Femur (tissue), 1 donor: ENCODE results near the gene TIGD7.
A peak's percentile ranks its signal among the peaks of the same experiment; 100 is the strongest.
"Not testable (repeated sequence)": the region's sequence is repeated elsewhere in the genome, so short reads cannot be mapped to it uniquely, and the experiment has no call there.

Source experiments
- DNase-seq: peaks from one replicate; pipeline ENCODE4 v3.0.0-alpha.2; 2017

TIGD7 gene

DNA sequence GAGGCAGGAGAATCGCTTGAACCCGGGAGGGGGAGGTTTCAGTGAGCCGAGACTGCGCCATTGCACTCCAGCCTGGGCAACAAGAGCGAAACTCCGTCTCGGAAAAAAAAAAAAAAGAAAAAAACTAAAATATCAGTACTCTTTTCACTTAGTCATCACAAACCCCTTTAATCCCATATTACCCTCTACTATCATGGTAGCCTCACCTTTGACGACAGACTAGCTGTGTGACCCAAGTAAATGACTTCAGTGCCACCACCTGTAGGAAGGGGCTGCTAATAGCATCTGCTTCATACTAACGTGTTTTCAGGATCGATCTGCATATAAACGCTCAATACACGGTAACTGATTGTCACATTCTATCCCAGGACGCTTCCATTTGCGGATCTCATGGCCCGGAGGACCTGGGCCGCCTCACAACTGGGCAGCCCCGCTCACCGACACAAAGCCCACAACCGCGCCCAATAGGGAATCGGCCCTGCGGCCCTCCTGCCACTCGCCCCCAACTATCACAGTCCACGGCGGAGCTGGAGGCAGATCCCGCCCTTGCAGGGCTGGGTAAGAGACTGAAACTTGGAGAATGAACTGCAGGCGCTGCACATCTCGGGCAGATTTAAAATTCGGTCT is 23.0 kb downstream of the TIGD7 start:
- DNase-seq: no peak

DNA sequence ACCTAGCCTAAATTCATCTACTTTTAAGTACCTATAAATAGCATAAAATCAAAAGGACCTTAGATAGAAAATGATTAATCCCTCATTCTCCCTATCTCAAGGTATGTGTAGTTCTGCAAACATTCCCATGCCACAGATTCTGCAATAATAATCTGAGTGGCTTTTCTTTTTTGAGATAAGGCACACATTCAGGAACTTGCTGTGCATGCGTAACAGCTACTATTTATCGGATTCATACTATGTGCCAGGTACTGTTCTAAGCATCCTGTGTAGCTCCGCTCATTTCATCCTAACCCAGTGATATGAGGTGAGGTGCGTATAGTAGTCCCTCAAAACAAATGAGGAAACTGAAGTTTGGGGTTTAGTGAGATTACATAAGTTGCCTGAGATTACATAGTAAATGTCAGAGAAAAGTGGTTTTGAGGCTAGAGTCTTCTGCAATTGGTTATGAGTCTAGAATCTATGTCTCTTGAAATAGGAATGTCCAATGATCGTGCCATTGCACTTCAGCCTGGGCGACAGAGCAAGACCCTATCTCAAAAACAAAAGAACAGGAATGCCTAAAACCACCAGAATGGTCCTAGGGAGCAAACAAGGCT is 23.9 kb downstream of the TIGD7 start:
- no peak for DNase-seq

DNA sequence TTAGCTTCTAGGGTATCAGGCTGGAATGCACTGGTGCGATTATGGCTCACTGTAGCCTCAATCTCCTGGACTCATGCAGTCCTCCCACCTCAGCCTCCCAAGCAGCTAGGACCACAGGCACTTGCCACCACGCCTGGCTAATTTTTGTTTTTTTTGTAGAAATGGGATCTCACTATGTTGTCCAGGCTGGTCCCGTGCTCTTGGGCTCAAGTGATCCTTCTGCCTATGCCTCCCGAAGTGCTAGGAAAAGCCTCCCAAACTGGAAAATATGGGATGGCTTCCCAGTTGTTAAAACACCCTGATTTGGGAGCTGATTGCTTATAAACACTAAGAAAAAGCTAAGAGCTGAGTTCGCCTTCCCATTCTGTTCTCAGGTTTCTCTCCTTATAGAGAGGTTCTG is 28.6 kb downstream of the TIGD7 start:
- DNase-seq: no peak

DNA sequence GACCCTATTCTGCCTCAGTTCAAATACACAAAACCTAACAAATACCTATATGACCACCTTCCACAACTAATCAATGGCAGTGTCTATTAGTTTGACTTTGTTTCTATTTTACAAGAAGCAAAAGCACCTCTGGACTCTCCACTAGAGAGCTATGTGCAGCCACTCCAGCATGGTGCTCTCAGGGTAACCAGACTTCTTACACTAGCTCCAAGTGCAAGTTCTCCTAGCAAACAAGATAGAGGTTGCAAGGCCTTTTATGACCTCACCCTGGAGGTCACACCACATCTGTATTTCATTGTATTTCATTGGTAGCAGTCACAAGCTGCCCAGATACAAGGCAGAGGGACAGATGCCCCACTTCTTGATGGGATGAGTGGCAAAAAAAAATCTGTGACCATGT is 30.3 kb downstream of the TIGD7 start:
- no peak for DNase-seq

DNA sequence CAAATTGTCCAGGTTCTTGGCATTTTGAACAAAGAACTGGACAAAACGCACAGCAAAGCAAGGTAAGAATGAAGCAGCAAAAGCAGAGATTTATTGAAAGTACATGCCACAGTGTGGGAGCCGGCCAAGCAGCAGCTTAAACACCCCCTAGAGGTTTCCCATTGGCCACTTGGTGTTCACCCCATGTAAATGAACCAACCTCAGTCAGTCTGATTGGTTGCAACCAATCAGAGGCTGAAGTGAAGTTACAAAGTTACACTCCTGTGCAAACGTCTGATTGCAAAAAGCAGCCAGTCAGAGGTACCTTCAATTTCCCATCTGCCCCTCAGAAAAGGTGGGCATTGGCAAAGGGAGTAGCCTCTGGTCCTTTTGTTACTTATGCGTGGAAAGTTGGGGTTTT is 30.7 kb downstream of the TIGD7 start:
- DNase-seq: no peak

DNA sequence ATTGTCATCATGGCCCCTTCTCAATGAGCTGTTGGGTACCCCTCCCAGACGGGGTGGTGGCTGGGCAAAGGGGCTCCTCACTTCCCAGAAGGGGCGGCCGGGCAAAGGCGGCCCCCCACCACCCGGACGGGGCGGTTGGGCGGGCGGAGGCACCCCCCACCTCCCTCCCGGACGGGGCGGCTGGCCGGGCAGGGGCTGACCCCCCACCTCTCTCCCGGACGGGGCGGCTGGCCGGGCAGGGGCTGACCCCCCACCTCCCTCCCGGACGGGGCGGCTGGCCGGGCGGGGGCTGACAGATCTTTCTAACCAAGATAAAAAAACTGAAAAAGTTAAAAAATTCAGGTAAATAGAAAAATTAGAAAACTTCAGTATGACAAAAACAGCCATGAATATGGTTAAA is 33.9 kb downstream of the TIGD7 start:
- DNase-seq: not testable (repeated sequence)

DNA sequence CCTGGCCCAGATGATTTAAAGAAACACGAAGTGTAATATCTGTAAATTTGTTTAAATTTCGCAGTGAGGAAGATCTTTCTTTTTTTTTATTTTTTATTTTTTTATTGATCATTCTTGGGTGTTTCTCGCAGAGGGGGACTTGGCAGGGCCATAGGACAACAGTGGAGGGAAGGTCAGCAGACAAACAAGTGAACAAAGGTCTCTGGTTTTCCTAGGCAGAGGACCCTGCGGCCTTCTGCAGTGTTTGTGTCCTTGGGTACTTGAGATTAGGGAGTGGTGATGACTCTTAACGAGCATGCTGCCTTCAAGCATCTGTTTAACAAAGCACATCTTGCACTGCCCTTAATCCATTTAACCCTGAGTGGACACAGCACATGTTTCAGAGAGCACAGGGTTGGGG is 34.5 kb downstream of the TIGD7 start:
- DNase-seq: not testable (repeated sequence)

DNA sequence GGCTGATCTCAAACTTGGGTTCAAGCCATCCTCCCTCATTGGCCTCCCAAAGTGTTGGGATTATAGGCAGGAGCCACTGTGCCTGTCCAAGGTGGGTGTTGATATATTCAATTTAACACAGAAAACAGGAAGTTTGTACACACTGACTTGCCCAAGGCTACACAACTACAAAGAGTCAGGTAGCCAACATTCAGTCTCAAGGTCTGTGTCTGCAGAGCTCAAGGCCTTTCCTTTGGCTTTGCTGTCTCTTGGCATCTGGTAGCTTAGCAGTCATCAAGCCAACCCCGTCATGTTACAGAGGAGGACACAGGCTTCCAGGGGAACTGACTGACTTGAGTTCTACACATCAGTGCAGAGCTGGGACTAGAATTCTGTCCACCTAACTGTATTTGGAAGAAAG is 36.9 kb downstream of the TIGD7 start:
- DNase-seq: no peak

DNA sequence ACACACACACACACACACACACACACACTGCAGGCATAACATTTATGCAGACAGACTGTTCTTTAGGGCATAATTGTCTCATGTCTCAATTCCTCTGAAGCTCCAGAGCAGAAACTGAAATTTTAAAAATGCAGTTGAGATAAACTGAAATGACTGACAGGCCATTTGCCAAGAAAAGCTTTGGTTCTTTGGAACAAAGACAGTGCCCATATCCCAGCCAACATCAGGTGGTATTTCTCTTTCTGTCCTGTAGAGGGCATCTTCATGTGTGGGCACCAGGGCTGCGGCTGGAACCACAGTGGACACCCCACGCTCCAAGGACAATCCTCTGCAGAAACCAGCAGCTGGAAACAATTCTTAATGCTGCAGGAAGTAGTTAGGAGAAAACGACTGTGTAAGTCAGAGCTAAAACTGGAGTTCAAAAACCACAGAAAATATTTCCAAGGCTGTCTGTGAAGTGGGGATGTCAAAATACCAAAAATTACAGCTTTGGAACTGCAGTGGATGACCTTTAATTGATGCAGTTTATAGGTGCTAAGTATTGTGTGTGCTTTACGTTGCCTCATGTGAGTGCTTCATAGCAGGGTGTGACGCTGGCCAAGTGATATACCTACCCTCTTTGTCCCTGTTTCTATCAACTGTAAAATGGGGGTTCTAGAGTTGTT is 38.2 kb downstream of the TIGD7 start:
- DNase-seq: peak; percentile 61

DNA sequence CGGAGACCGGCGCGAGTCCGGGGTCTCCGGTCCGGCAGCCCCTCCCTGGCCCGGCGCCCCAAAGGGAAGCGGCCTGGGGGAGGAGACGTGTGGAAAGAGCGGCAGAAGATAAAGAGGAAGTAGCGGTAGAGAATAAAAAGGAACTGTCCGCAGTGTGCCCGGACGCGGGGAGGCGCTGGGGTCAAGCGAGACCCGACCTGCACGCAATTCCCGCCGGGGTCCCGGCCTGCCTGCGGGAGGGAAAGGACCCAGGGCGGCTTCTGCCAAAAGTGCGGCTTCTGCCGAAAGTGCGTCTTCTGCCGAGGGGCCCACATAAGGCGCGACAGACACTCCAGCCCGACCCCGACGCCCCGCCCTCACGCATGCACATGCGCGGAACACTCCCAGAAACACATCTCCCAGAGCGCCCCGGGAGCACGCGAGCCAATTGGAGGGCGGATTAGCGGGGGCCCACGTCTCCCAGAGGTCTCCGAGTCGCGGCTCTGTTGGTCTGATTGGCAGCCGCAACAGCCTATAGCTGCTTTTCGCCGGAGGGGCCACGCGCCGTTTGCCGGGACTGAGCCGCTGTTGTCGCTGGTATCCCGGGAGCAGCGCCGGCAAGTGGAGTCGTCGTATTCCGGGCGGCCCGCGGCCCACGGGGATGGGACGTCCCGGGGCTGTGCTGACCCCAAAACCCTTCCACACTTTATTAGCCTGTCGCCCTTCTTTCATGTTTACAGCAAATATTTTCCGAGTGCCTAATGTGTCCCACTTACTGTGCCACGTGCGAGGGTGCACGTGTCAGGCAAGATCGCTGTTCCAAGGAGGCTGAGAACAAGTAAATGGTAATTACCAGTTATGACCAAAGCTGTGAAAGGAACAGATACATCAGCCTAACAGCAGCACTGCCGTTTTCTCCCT is 40.8 kb downstream of the TIGD7 start:
- DNase-seq: peak; percentile 99

DNA sequence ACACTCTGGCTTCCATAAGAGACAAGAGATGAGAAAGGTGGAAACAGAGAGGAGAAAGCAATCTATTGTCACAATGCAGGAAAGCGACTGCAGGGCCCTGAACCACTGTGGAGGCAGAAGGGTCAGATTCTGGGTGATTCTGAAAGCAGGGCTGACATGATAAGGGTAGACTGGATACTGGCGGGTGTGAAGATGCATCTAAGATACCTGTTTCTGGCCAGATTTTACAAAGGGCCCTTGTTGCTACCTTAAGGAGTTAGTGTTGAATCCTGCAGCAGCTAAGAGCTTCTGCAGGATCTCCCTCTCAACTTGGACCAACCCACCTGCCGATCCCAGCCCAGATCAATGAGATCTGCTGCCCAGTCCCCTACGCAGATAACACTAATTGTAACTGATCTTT is 42.7 kb downstream of the TIGD7 start:
- no peak for DNase-seq

DNA sequence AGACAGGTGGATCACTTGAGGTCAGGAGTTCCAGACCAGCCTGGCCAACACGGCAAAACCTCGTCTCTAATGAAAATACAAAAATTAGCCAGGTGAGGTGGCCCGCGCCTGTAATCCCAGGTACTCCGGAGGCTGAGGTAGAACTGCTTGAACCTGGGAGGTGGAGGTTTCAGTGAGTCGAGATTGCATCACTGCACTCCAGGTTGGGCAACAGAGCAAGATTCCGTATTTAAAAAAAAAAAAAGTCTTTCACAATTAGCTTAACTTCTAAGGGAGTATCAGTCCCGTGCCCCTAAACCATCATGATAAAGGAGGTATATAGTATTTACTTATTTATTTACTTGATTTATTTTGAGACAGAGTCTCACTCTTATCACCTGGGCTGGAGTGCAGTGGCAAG is 45.4 kb downstream of the TIGD7 start:
- no peak for DNase-seq

DNA sequence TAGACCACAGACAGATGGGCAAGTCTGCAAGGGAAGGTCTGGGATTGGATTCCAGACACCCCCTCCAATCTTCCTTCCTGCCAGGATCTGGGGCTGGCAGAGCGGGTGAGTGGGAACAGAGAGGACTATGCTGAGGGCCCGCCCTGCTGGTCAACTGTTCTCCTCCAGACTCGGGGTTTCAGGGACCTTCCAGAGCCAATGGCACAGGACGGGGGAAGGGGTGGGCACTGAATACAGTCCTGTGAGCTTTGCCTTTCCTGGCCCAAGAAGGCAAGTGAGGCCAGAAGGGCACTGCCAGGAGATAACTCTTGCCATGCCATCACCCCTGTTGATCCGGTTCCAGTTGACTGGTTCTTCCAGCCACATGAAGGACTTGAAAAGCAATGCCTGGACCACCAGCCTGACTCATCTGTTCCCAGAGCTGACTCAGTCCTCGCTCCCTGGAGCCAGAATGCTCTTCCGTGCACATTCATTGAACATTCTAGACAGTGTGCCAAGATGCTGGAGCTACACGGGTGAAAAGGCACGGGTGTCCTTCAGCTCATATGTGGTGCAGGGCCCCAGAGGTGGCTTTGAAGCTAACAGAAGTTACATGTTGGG is 48.3 kb downstream of the TIGD7 start:
- no peak for DNase-seq

DNA sequence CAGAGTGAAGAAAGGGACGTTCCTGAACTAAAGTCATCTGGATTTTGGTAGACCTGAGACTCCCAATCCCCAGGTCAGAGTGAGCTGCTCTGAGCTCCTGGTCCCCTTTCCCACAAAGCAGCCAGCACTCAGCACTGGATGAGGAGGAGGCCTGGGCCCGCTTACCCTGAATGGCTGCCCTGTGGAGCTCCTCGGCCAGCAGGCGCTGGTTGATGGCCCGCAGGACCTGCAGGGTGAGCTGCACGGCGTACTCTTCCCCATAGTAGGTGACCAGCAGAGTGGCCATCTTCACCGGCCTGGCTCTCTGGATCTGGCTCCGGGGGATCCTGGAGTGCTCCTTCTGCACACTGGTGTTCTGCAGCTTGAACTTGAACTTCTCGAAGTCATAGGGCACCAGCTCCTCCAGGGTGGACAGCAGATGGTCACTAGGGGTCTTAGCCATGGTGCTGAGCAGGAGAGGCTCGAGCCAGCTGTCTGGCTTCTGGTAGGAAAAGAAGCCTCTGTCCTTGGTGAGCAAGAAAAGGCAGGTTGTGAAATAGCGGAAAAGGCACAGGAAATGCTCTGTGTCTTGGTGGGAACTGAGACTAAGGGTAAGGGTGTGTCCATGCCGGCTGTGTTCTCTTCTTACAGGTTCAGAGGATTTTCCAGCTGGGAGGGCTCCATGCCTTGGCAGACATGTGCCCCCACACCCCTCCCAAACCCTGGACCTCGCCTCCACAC is 48.9 kb downstream of the TIGD7 start, which contains the start of gene MEFV:
TSS of gene MEFV (minus strand) at position 488 of the 720 bp plus-strand sequence. CDS start at position 442, 46 bp downstream.
- no peak for DNase-seq

DNA sequence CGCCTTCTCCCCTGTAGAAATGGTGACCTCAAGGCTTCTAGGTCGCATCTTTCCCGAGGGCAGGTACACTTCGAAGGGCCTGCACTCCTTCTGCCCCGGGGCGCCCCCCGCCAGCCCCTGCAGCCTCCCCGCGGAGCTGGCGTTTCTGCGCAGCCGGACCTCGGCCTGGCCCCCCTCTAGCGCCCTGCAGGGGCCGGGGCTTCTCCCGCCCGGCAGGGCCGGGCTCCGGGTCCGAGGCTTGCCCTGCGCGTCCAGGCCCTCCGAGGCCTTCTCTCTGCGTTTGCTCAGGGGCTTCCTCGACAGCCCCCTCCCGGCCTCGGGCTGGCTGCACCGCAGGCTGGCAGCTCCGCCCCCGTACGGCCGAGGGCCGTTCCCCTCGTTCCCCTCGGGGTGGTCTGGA is 50.9 kb downstream of the TIGD7 start:
- DNase-seq: no peak

DNA sequence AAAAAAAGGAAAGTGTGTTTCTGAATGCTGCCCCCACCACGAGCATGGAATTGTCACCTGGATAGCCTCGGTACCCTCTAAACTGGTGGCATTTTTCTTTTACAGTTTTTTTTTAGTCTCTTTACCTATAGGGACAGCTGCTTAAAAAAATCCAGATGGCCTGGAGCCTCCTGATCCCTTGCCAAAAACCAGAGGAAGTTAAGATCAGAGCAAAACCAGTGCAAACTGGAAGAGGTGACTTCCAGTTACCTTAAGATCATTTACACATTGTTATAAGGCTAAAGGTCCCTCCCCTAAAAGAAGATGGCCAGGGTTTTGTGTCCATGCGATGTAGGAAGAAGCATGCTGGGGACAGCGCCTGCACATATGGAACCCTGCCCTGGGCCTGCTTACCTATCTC is 52.3 kb downstream of the TIGD7 start:
- no peak for DNase-seq

DNA sequence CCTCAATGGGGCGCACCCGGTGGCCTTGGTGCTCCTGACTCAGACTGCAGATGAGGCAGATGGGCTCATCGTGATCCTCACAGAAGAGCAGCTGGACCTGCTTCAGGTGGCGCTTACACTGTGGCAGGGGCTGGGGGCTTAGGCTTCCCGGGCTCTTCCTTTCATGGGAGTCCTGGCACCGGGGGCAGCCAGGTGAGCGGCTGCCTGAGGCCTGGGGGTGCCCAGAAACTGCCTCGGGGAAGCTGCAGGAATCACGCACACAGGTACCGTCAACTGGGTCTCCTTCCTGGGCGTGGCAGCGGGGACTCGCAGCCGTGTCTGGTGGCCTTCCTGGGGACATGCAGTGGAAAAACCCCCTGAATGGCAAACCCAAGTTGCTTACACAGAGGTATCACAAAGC is 55.8 kb downstream of the TIGD7 start:
- no peak for DNase-seq

DNA sequence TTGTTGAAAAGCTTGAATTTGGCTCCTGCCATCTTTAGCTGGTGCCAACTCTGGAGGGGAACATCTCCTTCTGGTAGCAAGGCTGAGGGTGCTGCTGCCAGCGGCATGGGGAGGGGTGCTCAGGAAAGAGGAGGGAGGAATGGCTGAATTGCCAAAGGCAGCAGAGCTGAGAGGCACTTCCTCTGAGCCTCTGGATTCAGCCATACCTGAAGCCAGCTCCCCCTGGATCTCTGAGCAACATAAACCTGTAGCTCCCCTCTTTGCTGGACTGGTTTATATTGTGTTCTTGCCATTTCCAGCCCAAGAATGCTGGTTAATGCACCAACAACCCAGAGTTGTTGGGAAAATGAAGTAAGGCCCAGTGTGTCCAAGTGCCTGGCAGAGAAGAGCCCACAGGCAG is 56.2 kb downstream of the TIGD7 start:
- no peak for DNase-seq
